Testis (tissue), 2 donors: ENCODE results near the gene BRD9.

Experiments
- CTCF ChIP-seq, 3 experiments: fragments of 450-650 bp in 2 of 3; fragments of 200-600 bp in 1 of 3; sonication (generic) in 1 of 3; IDR thresholded peaks; one replicate each; pipeline ENCODE4 v1.5.1; 2016 to 2019; ENCODE audit warnings: antibody characterized with exemption in 3 of 3, mild to moderate bottlenecking in 2 of 3, moderate library complexity in 1 of 3
- POLR2A ChIP-seq: fragments of 450-650 bp; IDR thresholded peaks from one replicate; pipeline ENCODE4 v1.6.1; 2017; ENCODE audit warnings: antibody characterized with exemption, mild to moderate bottlenecking, moderate library complexity

- TF ChIP-seq CTCF (IDR thresholded peaks at IDR 0.05) = no peak
- no peak for TF ChIP-seq POLR2A
Observed at GRCh38 chr5:888638-889035, 4.0 kb downstream of the BRD9 start.
